IMR-90 (cell line): ENCODE measurements around the gene PHF20. TPM values are rescaled to one million over a fixed set of nuclear protein-coding genes. Genes with fewer than 3 reads are reported as not detected.

Experiments used
- ATAC-seq: fragments of 200-7000 bp; cut with Tn5 transposase; 2 replicates; pipeline ENCODE4 v1.9.1; 2020; ENCODE audit warnings: low read depth, mild to moderate bottlenecking, moderate library complexity
- BruUV-seq: library from RNA; stranded (reverse); fragments of 400-500 nt; replicated peaks from 2 replicates; lab custom pipeline; 2021; lab: Mats Ljungman, UMichigan
- CTCF ChIA-PET: fragments of 300-600 bp; formaldehyde crosslinking; extraction: SDS; loops from one replicate; lab custom pipeline; 2021; ENCODE audit warnings: antibody characterized with exemption; lab: Yijun Ruan, JAX
- POLR2A ChIA-PET: fragments of 300-600 bp; sonication (Branson Sonifier 250); formaldehyde crosslinking; loops from one replicate; lab custom pipeline; 2022; ENCODE audit warnings: antibody characterized with exemption; ENCODE audit not compliant: unreplicated experiment; lab: Charles Lee
- DNase-seq: peaks from one replicate; pipeline ENCODE4 v3.0.0; 2013
- H2AFZ ChIP-seq: replicated peaks from 2 replicates; pipeline ENCODE3; 2013; ENCODE audit warnings: low read length, mild to moderate bottlenecking; ENCODE audit not compliant: poor library complexity
- H2AK5ac ChIP-seq: 2 replicates; pipeline ENCODE4 v1.6.1; 2013; ENCODE audit warnings: low read depth, low read length, inconsistent platforms
- H2AK9ac ChIP-seq: replicated peaks from 2 replicates; pipeline ENCODE3; 2013; ENCODE audit warnings: mild to moderate bottlenecking, low read depth, low read length, moderate library complexity; ENCODE audit not compliant: poor library complexity
- H2BK120ac ChIP-seq: 2 replicates; pipeline ENCODE4 v1.6.1; 2013; ENCODE audit warnings: low read depth, low read length, inconsistent platforms
- H2BK15ac ChIP-seq: 3 replicates; pipeline ENCODE4 v1.6.1; 2013; ENCODE audit warnings: low read depth, low read length, inconsistent platforms
- H2BK20ac ChIP-seq: 2 replicates; pipeline ENCODE4 v1.6.1; 2013; ENCODE audit warnings: low read depth, mild to moderate bottlenecking, inconsistent platforms, low read length, moderate library complexity
- H2BK5ac ChIP-seq: 2 replicates; pipeline ENCODE4 v1.6.1; 2013; ENCODE audit warnings: mild to moderate bottlenecking, low read depth, low read length, inconsistent platforms; ENCODE audit not compliant: poor library complexity, severe bottlenecking
- H3K14ac ChIP-seq: replicated peaks from 2 replicates; pipeline ENCODE4 v1.6.1; 2013; ENCODE audit warnings: low read depth, low read length, inconsistent platforms
- H3K18ac ChIP-seq: 2 replicates; pipeline ENCODE4 v1.6.1; 2013; ENCODE audit warnings: low read depth, low read length, control low read depth
- H3K23ac ChIP-seq: 2 replicates; pipeline ENCODE4 v1.6.1; 2013; ENCODE audit warnings: low read depth, low read length, inconsistent platforms
- H3K27ac ChIP-seq: 2 replicates; pipeline ENCODE4 v1.5.1; 2013; ENCODE audit warnings: mild to moderate bottlenecking, control low read depth, low read length; ENCODE audit not compliant: insufficient read depth
- H3K27me3 ChIP-seq: 2 replicates; pipeline ENCODE4 v1.6.1; 2013; ENCODE audit warnings: low read length; ENCODE audit not compliant: control insufficient read depth, insufficient read depth
- H3K36me3 ChIP-seq: 2 replicates; pipeline ENCODE4 v1.6.1; 2013; ENCODE audit warnings: low read length, mixed read lengths; ENCODE audit not compliant: control insufficient read depth, insufficient read depth
- H3K4ac ChIP-seq: 2 replicates; pipeline ENCODE4 v1.6.1; 2013; ENCODE audit warnings: low read depth, low read length, inconsistent platforms
- H3K4me1 ChIP-seq: 2 replicates; pipeline ENCODE4 v1.6.1; 2013; ENCODE audit warnings: low read length, mixed read lengths; ENCODE audit not compliant: control insufficient read depth, insufficient read depth
- H3K4me2 ChIP-seq: 2 replicates; pipeline ENCODE4 v1.6.1; 2013; ENCODE audit warnings: low read depth, mild to moderate bottlenecking, control low read depth, low read length, moderate library complexity
- H3K4me3 ChIP-seq: 2 replicates; pipeline ENCODE4 v1.5.1; 2013; ENCODE audit warnings: low read depth, mild to moderate bottlenecking, control low read depth, low read length, moderate library complexity; ENCODE audit not compliant: insufficient read depth
- H3K56ac ChIP-seq: 2 replicates; pipeline ENCODE4 v1.6.1; 2013; ENCODE audit warnings: low read length, inconsistent platforms; ENCODE audit not compliant: insufficient read depth; ENCODE audit errors: extremely low read depth
- H3K79me1 ChIP-seq, 2 experiments: 2 replicates each; pipeline ENCODE4 v1.6.1; 2013; ENCODE audit warnings: low read length in 2 of 2, inconsistent platforms in 1 of 2, low read depth in 1 of 2
- H3K9ac ChIP-seq: 2 replicates; pipeline ENCODE4 v1.6.1; 2013; ENCODE audit warnings: low read depth, low read length, control low read depth
- H3K9me1 ChIP-seq: 2 replicates; pipeline ENCODE4 v1.6.1; 2013; ENCODE audit warnings: low read length, inconsistent platforms; ENCODE audit not compliant: insufficient read depth
- H3K9me3 ChIP-seq: 2 replicates; pipeline ENCODE4 v1.6.1; 2013; ENCODE audit warnings: low read length; ENCODE audit not compliant: control insufficient read depth, insufficient read depth
- H4K20me1 ChIP-seq: 2 replicates; pipeline ENCODE4 v1.6.1; 2013; ENCODE audit warnings: low read length, inconsistent platforms; ENCODE audit not compliant: insufficient read depth
- H4K5ac ChIP-seq: 2 replicates; pipeline ENCODE4 v1.6.1; 2013; ENCODE audit warnings: mild to moderate bottlenecking, low read depth, low read length, control low read depth
- H4K8ac ChIP-seq, 2 experiments: 2 replicates each; pipeline ENCODE4 v1.6.1; 2013; ENCODE audit warnings: low read depth in 2 of 2, low read length in 2 of 2, control low read depth in 1 of 2, inconsistent platforms in 1 of 2
- H4K91ac ChIP-seq: 2 replicates; pipeline ENCODE4 v1.6.1; 2013; ENCODE audit warnings: low read depth, low read length, inconsistent platforms; ENCODE audit not compliant: insufficient read depth
- CHD1 ChIP-seq: IDR thresholded peaks from 2 replicates; pipeline ENCODE4 v1.6.1; 2012; ENCODE audit warnings: low read depth, low read length, improper control_type of control experiment
- NFE2L2 ChIP-seq: fragments of 150-350 bp; IDR thresholded peaks from 2 replicates; pipeline ENCODE4 v1.6.1; 2016; ENCODE audit warnings: low read depth, mild to moderate bottlenecking, low read length
- WGBS, 2 experiments: methylation state at CpG; one replicate each; pipeline versions ENCODE4 v1.1.5 to v1.1.7; 2013; ENCODE audit warnings: missing lambda C conversion rate in 2 of 2; ENCODE audit not compliant: insufficient read length in 1 of 2; ENCODE audit errors: extremely low coverage in 2 of 2; 5-methylcytosine and 5-hydroxymethylcytosine counted together
- dilution Hi-C: fragments of 300-500 bp; cut with HindIII; formaldehyde crosslinking; loops from one replicate; pipeline ENCODE4 v1.14.3; 2018; ENCODE audit warnings: low sequenced_read_pairs; ENCODE audit not compliant: unreplicated experiment
- in situ Hi-C: fragments of 300-500 bp; cut with MboI; formaldehyde crosslinking; loops from 3 replicates; pipeline ENCODE4 v1.14.3; 2019; ENCODE audit warnings: low sequenced_read_pairs, inconsistent platforms, mixed read lengths
- intact Hi-C: fragments of 100-400 bp; cut with micrococcal nuclease; formaldehyde crosslinking; loops from 2 replicates; pipeline ENCODE4 v1.10.0; 2022
- polyA plus RNA-seq, 3 experiments: library from polyadenylated mRNA; depleted of rRNA; stranded (reverse); fragments of >200 nt; gene quantifications; 2 replicates each; pipeline ENCODE4 v1.2.3, GENCODE V29; 2012; ENCODE audit warnings: low replicate concordance in 1 of 3
- total RNA-seq: library from RNA; depleted of rRNA; stranded (reverse); fragments of >200 nt; gene quantifications from 2 replicates; pipeline ENCODE4 v1.2.3, GENCODE V29; 2012

Gene PHF20
- total and polyA plus RNA-seq, 2 of the 4 experiments (the other 2 are of a cell fraction) = 22.0 to 22.5 TPM

GRCh38 chr20:35742741-35743523 is 28.9 kb upstream of the PHF20 start:
- peak overlapping the region; percentile 92 for H4K91ac ChIP-seq
- H3K23ac ChIP-seq = peak overlapping the region; percentile 92
- peak overlapping the region; percentile 89 for H3K27ac ChIP-seq
- peak overlapping the region; percentile 87 for H2AFZ ChIP-seq
- peak overlapping the region; percentile 94 for H2BK5ac ChIP-seq
- H3K4me2 ChIP-seq = peak overlapping the region; percentile 78
- H3K79me1 ChIP-seq = peaks cover 0 to 19% of the 10 kb centered on the region in 2 experiments; a peak in 2 of 4 replicates
- WGBS, 2 experiments = 20% methylated on average over 2 of the region's 8 CpGs; no CpG with 5 or more reads in 1 of the 2 experiments
- dilution Hi-C loops (no loop called here), intact Hi-C loops (loop anchor here (1.0 to 5.0 kb wide), 5 partner anchors 26 to 209 kb away; partner anchors contain the start of genes CPNE1, RBM12 and SCAND1), in situ Hi-C loops (loop anchor here (10.0 kb wide), 1 partner anchor 142 kb away; no protein-coding TSS in a partner anchor)
- no peaks in the 10 kb centered on the region for H3K27me3 ChIP-seq
- peak overlapping the region; percentile 66 for H3K4me3 ChIP-seq
- peaks cover 18% of the 10 kb centered on the region for H3K36me3 ChIP-seq
- peak overlapping the region; percentile 30; the same call in 2 of the 3 replicates for H2BK15ac ChIP-seq
- TSS peak; percentile 95 for BruUV-seq
- peak overlapping the region; percentile 79 for H2BK120ac ChIP-seq
- TF ChIP-seq CHD1 = peak; percentile 68; the same call in 1 of the 2 replicates
- TF ChIP-seq NFE2L2 = no peak
- peak overlapping the region; percentile 84 to 96 for H4K8ac ChIP-seq
- peak overlapping the region; percentile 94 for H2AK5ac ChIP-seq
- H4K5ac ChIP-seq = peak overlapping the region; percentile 83
- ChIA-PET CTCF (interaction anchor here (0.6 to 1.6 kb wide), 5 partner anchors 26 to 141 kb away, joined by 3 to 6 read pairs (median 4); no protein-coding TSS in a partner anchor), POLR2A (interaction anchor here (0.6 to 2.3 kb wide), 14 partner anchors 11 to 218 kb away, joined by 3 to 13 read pairs (median 4); partner anchors contain the start of gene SCAND1)
- H3K9ac ChIP-seq = peak overlapping the region; percentile 95
- H2AK9ac ChIP-seq = peak overlapping the region; percentile 86
- H3K56ac ChIP-seq = peak overlapping the region; percentile 96
- peaks cover 7% of the 10 kb centered on the region for H3K4me1 ChIP-seq
- H3K14ac ChIP-seq = peak overlapping the region; percentile 99
- H2BK20ac ChIP-seq = 0 out of 2 replicates have a peak overlapping the region, but pooled peaks have one; percentile 8
- peak overlapping the region; percentile 81 for H3K18ac ChIP-seq
- peaks cover 9% of the 10 kb centered on the region for H3K9me1 ChIP-seq
- ATAC-seq = no peak
- no peaks in the 10 kb centered on the region for H3K9me3 ChIP-seq
- DNase-seq = no peak
- H3K4ac ChIP-seq = peak overlapping the region; percentile 94
- H4K20me1 ChIP-seq = peaks cover 35% of the 10 kb centered on the region
